ENCODE data around the gene OPRPN.
A peak's percentile ranks its signal among the peaks of the same experiment; 100 is the strongest.

Gene OPRPN, protein sequence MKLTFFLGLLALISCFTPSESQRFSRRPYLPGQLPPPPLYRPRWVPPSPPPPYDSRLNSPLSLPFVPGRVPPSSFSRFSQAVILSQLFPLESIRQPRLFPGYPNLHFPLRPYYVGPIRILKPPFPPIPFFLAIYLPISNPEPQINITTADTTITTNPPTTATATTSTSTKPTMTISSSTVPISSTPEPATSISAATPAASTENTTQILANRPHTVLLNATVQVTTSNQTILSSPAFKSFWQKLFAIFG

DNA sequence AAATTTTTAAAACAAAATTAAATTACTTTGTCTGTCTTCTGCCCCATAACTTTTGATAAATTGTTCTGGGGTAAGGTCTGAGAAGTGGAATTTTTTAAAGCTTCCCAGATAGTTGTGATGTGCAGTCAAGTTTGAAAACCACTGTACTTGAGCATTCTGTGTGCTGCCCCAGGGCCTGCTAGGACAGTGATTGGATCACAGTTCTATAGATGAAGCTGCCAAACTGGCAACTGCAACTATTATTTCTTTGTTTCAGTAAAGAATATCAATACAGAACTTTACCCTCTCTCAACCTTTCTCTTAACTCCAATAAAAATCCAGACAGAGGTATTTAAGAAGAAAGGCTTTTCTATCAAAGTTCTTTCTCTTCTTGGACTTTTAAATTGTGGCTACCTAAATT is at the start of gene OPRPN:
OPRPN (plus strand) TSS at position 361 of the 400 bp plus-strand sequence. CDS start 1,346 bp downstream, outside the sequence.
- no peak for DNase-seq

DNA sequence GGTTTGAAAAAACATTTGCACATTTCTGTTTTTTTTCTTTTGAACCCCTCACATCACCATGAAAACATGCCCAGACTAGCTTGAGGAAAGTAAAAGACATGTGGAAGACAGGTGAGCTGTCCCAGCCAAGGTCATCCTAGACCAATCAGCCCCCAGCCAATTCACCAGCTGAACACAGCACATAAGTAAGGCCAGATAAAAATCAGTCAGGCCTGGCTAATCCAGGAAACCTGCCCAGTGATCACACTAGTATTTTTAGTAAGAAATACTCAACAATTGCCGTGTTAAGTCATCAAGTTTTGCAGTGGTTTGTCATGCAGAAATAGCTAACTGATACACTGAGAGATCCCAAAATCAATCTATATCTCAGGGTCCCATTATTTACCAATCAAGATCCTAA is 41.6 kb upstream of the OPRPN start:
- DNase-seq, result no peak

DNA sequence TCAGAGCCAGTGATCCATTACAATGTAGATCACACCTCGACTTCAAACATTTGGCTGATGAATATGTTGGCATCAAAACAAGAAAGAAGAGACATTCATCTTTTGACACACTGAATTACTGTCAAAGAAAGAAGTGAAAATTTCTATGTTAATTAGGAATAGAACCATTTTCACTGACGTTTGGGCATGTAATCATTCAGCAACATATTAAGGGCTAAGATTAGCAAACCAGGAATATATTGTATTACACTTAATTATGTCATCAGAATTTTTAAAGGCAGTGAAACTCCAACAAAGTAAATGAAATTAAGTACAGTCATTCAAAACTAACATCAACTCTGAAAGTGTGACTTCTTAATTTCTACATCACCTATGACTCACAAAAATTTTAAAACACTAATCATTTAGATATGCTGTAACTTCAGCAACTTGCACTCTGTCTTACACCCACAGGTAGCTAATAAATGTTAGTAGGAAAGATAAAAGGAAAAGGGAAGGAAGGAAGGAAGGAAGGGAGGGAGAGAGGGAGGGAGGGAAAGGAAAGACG is 38.6 kb upstream of the OPRPN start:
- no peak for DNase-seq

DNA sequence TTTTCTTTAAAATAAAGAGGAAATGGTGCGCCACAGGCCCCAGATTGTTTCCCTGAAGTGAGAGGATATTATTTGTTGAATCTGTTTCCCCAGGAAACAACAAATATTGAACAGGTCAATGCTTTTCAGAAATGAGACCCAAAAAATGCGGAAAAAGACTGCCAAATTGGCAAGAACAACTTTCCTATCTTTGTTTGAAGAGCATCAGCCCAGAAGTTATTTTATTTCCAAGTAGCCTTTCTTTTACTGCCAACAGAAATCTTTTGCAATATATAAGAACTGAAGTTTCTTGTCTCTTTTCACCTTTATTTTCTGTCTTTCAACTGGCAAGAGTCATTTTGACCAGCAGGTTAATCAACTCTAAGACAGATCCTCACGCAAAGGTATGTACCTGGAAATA is 37.3 kb upstream of the OPRPN start, which contains the start of gene SMR3A:
SMR3A (plus strand) TSS at position 301 of the 400 bp plus-strand sequence. CDS start 1,356 bp downstream, outside the sequence.
- no peak for DNase-seq

DNA sequence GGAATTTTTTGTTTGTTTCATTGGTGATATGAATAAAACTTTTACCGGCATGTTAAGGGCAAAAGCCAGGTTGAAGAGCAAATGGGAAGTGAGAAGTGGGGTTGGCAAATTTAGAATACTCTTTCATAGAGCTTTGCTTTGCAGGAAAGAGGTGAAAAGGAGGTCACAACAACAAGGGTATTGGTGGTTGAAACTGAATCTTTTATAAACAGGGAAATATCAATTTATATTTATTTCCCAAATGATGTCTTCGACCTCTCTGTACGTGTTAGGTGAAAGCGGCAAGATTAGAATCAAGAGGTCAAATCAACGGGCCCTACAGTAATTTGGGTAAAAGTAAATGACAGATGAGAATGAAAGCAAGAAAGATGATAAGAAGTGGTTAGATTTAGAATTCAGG is 33.7 kb upstream of the OPRPN start:
- DNase-seq, result no peak

DNA sequence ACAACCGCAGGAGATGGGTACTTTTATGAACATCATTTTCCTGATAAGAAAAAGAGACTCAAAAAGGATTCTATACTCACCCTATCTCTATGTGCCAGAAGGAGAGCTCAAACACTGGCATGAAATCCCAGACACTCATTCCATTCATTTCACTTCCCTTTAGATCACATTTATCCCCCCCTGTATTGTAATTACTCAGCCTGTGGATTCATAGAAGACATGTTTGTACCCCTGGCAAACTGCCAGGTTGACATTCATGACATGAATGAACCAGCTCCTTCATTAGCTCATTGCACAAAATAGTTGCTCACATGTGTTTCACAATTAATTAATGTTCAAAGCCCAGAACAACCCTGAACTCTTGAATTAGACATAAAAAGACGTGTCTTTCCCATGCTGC is 32.3 kb upstream of the OPRPN start:
- DNase-seq, result peak; percentile 1

DNA sequence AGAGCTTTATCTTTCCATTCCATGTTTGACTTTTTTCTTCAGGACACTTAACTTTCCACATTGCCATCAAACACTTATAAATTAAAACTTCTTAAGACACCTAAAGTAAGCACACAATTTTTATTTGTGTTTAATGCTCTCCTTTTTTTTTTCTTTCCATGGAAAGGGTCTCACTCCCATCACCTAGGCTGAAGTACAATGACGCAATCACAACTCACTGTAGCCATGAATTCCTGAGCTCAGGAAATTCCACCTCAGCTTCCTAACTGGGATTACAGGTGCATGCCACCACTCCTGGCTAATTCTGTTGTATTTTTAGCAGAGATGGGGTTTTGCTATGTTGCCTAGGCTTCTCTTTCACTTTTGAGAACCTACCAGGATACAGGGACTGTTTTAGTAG is 29.9 kb upstream of the OPRPN start:
- DNase-seq, result no peak

DNA sequence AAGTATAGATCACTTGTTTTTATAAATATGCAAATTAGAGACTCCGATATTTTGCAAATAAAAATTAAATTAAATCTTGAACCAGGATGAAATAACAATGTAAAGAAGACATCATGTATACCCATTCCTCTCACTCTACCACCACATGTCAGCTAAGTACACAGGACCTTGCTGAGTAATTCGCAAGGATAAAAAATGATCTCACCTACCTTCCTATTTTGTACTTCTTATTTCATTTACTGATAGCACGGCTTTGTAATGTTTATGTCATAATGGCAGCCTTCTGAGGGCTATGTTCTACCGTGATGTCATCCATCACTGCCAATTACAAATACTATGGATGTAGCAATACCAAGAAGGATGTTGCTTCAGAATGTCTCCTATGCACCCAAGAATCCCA is 25.8 kb upstream of the OPRPN start:
- DNase-seq, result no peak

DNA sequence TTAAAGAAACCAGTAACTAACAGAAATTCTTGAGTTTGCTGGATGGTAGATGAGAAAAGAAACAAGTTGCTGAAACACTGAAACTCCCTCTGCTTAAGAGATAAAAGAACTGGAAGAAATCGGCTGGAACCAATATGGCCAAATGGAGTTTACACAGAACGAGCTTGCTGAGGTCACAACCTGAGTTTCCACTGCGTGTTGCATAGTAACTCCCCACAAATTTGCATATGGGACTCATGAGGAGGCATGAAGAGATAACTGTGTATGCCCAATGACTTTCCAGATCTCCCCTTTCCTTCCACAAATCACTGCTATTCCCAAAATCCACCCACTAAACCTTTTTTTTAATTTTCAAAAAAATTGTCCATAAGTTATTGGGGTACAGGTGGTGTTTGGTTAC is 25.0 kb upstream of the OPRPN start:
- no peak for DNase-seq

DNA sequence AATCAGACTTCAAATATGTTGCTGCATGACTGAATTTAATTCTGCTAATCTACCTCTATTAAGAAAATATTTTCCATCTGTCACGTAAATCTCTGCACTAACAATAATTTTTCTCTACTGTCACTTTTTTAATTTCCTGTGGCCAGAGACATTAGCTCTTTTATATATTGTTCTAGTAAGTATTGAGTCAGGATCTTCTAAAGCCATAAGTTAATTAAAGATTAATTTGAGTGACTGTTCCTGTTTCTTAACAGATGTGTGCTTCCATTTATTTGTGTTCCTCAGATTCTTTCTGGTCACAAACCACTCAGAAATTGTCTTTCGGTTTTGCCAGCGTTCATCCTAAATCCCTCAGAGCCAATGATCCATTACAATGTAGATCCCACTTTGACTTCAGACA is 17.2 kb upstream of the OPRPN start:
- DNase-seq, result no peak

DNA sequence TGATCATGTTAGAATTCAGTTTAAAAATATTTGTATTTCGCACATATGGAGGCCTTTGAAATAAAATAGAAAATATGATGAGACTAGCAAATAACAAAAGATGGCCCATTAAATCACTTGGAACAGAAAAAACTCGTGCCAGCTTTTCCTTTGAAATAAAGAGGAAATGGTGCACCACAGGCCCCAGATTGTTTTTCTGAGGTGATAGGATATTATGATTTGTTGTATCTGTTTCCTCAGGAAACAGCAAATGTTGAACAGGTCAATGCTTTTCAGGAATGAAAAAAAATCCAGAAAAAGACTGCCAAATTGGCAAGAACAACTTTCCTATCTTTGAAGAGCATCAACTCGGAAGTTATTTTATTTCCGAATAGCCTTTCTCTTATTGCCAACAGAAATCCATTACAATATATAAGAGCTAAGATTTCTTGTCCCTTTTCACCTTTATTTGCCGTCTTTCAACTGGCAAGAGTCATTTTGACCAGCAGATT is 15.0 kb upstream of the OPRPN start, which contains the start of gene SMR3B:
SMR3B (plus strand) TSS at position 441 of the 491 bp plus-strand sequence. CDS start 1,380 bp downstream, outside the sequence.
- no peak for DNase-seq

DNA sequence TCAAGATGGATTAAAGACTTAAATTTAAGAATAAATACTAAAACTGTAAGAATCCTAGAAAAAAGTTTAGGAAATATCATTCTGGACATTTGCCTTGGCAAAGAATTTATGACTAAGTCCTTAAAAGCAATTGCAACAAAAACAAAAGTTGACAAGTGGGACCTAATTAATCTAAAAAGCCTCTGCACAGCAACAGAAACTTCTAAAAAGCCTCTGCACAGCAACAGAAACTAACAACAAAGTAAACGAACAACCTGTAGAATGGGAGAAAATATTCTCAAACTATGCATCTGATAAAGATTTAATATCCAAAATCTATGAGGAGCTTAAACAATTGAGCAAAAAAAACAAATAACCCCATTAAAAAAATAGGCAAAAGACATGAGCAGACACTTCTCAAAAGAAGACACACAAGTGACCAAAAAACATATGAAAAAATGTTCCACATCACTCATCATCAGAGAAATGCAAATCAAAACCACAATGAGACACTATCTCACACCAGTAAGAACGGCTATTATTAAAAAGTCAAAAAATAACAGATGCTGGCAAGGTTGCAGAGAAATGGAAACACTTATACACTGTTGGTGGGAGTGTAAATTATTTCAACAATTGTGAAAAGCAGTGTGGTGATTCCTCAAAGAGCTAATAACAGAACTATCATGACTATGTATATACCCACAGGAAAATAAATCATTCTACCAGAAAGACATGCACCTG is 5.5 kb upstream of the OPRPN start:
- DNase-seq, result no peak

DNA sequence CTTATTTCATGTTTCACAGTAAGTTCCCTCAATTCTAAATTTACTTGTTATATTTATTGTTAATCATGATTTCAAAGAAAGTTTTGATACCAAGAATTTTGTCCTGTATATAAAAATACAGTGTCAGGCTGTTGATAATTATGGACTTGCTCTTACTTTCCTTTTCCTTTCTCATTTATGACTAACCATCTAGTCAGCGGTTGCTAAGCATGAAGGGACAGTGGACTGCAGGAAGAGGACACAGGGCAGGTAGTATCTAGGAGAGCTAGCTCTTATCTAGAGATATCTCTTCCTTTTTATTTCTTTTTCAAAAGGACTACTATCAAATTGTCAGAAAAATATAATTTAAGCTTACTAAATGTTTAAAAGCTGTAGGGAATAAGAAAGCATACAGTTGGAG is 1.6 kb downstream of the OPRPN start:
- peak; percentile 4 for DNase-seq

DNA sequence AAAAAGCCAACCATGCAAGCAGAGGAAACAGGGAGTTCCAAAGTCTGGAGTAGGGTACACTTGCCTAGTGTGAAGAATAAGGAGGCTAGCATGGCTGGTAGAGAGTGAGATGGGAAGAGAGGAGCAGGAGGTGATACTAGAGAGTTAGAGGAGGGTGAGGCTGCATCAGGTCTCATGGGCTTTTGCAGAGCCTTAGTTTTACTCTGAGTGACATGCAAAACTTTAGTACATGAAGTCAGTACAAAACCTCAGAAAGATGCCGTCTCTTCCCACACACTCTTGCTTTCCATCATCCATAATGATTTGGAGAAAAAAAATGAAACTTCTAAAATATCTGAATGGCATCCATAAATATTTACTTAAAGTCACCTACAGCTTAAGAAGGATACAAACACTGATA is 5.0 kb downstream of the OPRPN start:
- no peak for DNase-seq

DNA sequence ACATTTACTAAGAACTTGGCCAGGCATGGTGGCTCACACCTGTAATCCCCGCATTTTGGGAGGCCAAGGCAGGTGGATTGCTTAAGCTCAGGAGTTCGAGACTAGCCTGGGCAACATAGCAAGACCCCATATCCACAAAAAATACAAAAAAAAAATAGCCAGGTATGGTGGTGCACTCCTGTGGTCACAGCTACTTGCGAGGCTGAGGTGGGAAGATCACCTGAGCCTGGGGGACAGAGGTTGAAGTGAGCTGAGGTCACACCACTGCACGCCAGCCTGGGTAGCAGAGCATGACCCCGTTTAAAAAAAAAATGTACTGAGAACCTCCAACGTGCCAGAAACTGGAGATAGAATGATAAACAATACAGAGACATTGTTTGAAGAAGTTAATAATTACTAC is 8.0 kb downstream of the OPRPN start:
- DNase-seq, result no peak

DNA sequence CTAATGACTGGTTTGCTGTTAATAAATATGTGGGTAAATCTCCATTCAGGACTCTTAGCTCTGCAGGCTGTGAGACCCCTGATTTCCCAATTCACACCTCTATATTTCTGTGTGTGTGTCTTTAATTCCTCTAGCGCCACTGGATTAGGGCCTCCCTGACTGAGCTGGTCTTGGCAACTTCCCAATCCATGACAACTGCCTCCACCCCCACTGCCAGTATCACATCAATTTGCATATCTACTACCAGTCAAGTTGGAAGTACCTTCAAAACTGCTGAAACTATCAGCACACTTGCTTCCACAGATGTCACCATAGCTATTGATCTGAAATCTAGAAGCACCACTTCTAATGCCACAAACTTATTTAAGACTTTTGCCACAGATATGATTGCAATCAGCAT is 27.6 kb downstream of the OPRPN start:
- no peak for DNase-seq

DNA sequence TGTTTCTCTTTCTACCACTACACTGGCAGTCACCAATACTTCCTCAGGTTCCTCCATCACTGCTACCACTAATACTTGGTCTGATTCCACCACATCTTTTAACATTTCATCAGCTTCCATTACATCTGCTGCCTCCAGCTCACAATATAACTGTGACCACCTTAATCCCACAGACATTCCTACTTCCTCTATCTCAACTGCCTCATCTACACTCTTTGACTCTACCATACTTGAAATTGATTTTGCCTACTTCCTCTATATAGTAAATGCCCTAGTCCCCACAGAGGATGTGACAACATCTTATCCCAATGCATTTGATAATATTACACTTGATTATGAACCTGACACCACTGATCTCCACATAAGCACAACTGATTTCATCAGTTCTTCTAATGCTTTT is 29.0 kb downstream of the OPRPN start:
- DNase-seq, result no peak

DNA sequence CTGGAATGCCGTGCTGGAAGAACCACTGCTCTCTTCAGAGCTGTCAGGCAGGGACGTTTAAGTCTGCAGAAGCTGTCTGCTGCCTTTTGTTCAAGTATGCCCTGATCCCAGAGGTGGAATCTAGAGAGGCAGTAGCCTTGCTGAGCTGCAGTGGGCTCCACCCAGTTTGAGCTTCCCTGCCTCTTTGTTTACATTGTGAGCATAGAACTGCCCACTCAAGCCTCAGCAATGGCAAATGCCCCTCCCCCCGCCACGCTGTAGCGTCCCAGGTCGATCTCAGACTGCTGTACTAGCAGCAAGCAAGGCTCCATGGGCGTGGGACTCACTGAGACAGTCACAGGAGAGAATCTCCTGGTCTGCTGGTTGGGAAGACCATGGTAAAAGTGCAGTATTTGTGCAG is 39.5 kb downstream of the OPRPN start:
- no peak for DNase-seq

DNA sequence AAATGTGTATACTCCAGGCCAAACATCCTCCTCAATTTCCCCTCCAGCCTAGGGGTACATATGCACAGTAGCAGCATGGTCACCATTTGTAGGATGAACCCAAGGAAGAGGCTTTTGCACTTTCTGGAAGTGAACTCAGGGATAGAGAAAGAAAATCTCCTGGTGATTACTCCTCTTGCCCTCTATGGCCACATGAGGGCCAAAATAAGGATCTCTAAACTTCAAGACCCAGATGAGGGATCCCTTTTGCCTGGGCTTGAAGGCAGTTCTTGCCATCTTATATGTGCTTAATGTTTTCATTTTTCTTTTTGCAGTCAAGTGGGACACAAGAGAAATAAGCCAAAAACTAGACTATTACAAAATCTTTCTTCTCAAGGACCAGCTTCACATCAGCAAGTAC is 44.7 kb downstream of the OPRPN start:
- DNase-seq, result no peak

DNA sequence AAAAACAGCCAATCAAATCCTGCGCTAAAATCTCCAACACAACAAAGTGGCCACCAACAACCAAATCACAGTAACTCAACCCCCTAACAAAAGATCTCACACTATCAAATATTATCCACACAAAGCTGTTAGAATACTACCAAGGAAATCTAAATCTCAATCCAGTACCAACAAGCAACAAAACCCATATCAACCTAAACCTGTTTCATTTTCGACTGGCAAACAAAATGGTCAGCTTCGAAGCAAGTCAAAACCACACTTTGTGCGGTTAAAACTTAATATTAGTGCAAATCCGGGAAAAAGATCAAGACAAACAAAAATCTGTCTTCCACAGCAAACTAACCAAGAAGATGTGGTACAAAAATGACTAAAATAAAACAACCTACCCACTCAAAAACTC is 45.6 kb downstream of the OPRPN start:
- no peak for DNase-seq

DNA sequence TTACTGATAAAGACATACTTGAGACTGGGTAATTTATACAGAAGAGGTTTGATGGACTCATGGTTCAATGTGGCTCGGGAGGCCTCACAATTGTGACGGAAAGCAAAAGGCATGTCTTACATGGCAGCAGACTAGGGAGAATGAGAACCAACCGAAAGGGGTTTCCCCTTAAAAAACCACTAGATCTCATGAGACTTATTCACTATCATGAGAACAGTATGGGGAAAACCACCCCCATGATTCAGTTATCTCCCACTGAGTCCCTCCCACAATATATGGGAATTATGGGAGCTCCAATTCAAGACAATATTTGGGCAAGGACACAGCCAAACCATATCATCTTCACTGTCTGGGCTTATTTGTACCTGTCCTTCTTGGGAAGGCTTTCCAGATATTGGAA is 51.5 kb downstream of the OPRPN start:
- no peak for DNase-seq

DNA sequence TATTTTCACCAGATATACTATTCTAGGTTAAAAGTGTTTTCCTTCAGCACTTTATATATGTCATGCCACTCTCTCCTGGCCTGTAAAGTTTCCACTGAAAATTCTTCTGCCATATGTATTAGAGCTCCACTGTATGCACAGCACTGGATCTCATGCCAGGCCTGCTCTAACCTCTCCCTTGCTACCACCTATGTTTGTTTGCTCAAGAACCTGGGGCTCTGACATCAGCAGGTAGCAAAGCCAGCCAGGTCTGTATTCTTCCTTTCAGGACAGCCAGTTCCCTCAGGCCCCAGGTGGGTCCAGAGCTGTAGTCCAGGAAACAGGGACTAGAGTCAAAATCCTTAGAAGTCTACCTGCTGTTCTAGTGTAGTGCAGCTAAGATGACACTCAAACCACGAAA is 55.2 kb downstream of the OPRPN start:
- no peak for DNase-seq
